ENCODE data around the gene TES.

Gene TES

DNA sequence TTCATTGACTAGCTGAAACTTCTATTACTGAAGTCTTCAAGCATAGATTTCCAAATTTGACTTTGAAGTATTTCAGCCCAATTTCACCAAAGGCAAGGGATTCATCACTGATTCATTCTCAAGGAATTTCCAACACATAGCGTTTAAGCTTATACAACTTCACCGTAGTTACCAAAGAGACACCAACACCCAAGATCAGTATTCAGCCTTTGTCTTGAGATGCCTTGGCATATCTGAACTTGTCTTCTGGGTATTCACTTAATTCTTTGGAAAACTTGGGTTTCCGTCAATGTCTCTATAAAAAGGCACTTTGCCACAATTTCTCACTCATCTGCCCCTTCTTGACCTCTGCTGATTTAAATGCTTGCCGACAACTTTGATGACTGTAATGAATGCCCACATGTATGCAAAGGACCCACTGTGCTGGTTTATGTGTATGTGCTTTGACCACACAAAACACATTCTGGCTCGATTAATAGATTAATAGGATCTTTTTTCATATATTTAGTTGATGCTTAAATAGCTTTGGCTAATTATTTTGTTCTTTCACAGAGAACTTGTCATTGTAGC is 49.6 kb downstream of the TES start:
- Histone ChIP-seq H3K79me1 (ENCODE audit: low read length) (no peaks in the 10 kb centered on the region), H2BK12ac (ENCODE audit: low read length) (no peak overlapping the region), H3K4me2 (ENCODE audit: low read length) (no peak overlapping the region), H3K27me3 (ENCODE audit: insufficient read depth, low read length) (no peaks in the 10 kb centered on the region), H4K8ac (ENCODE audit: low read depth, low read length) (no peak overlapping the region), H3K4me1 (ENCODE audit: control insufficient read depth in 1 of 2, insufficient read depth in 2 of 2, low read length in 2 of 2) (no peaks in the 10 kb centered on the region), H3K36me3 (ENCODE audit: control insufficient read depth in 1 of 2, insufficient read depth in 2 of 2, low read length in 2 of 2) (peaks cover 4 to 10% of the 10 kb centered on the region in 2 experiments), H3K27ac (ENCODE audit: low read depth, low read length) (no peak overlapping the region), H3K18ac (ENCODE audit: low read length) (no peak overlapping the region), H4K91ac (ENCODE audit: low read depth, low read length) (no peak overlapping the region), H3K9ac (ENCODE audit: low read length) (no peak overlapping the region), H3K79me2 (ENCODE audit: control insufficient read depth, insufficient read depth, low read length, poor library complexity) (no peaks in the 10 kb centered on the region), H3K4ac (ENCODE audit: low read depth, low read length) (no peak overlapping the region), H3K14ac (ENCODE audit: low read length) (no peak overlapping the region), H3K9me3 (ENCODE audit: insufficient read depth, low read depth, low read length) (no peaks in the 10 kb centered on the region), H2BK120ac (ENCODE audit: insufficient read depth, low read length, poor library complexity) (no peak overlapping the region), H2AK5ac (ENCODE audit: low read length) (no peak overlapping the region), H3K4me3 (ENCODE audit: low read depth, low read length) (no peak overlapping the region), H2AFZ (ENCODE audit: insufficient read depth, low read length, poor library complexity) (no peak overlapping the region), H3K23ac (ENCODE audit: low read length) (no peak overlapping the region), H4K12ac (ENCODE audit: low read depth, low read length) (no peak overlapping the region), H2BK5ac (ENCODE audit: low read depth, low read length, poor library complexity) (no peak overlapping the region)
- no CpG with 5 or more reads among the region's 5 CpGs for WGBS (ENCODE audit: extremely low coverage, insufficient coverage, insufficient read length)
- peak in 1 of 2 donors; percentile 89 for DNase-seq

DNA sequence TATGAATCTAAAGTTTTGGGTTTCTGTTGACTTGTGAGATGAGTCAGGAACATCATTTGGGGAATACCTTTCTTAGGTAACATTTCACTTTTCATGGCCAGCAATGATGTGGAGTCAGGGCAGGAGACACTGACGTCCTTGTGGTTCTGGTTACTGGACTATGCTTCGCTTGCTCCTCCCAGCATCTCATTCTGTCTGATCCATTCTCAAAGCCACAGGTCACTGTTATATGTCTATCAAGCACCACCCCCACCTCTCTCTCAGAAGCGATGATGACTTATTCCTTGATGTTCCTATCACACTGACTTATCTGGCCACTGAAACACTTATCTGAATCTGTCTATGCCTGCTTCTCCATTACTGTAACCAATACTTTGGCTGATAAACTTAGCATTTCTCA is 51.6 kb downstream of the TES start:
- Histone ChIP-seq H3K23ac (ENCODE audit: low read length) (no peak overlapping the region), H4K12ac (ENCODE audit: low read depth, low read length) (no peak overlapping the region), H3K4me3 (ENCODE audit: low read depth, low read length) (no peak overlapping the region), H3K4me1 (ENCODE audit: control insufficient read depth in 1 of 2, insufficient read depth in 2 of 2, low read length in 2 of 2) (no peaks in the 10 kb centered on the region), H3K4ac (ENCODE audit: low read depth, low read length) (no peak overlapping the region), H3K36me3 (ENCODE audit: control insufficient read depth in 1 of 2, insufficient read depth in 2 of 2, low read length in 2 of 2) (peaks cover 4% of the 10 kb centered on the region in 2 experiments), H2BK5ac (ENCODE audit: low read depth, low read length, poor library complexity) (no peak overlapping the region), H2BK12ac (ENCODE audit: low read length) (no peak overlapping the region), H3K27me3 (ENCODE audit: insufficient read depth, low read length) (no peaks in the 10 kb centered on the region), H3K4me2 (ENCODE audit: low read length) (no peak overlapping the region), H3K9ac (ENCODE audit: low read length) (no peak overlapping the region), H3K27ac (ENCODE audit: low read depth, low read length) (no peak overlapping the region), H4K8ac (ENCODE audit: low read depth, low read length) (no peak overlapping the region), H2BK120ac (ENCODE audit: insufficient read depth, low read length, poor library complexity) (no peak overlapping the region), H3K79me2 (ENCODE audit: control insufficient read depth, insufficient read depth, low read length, poor library complexity) (no peaks in the 10 kb centered on the region), H2AK5ac (ENCODE audit: low read length) (no peak overlapping the region), H2AFZ (ENCODE audit: insufficient read depth, low read length, poor library complexity) (no peak overlapping the region), H3K9me3 (ENCODE audit: insufficient read depth, low read depth, low read length) (no peaks in the 10 kb centered on the region), H4K91ac (ENCODE audit: low read depth, low read length) (no peak overlapping the region), H3K79me1 (ENCODE audit: low read length) (no peaks in the 10 kb centered on the region), H3K14ac (ENCODE audit: low read length) (no peak overlapping the region), H3K18ac (ENCODE audit: low read length) (no peak overlapping the region)
- peak in 1 of 2 donors; percentile 50 for DNase-seq
- no CpG with 5 or more reads among the region's 3 CpGs for WGBS (ENCODE audit: extremely low coverage, insufficient coverage, insufficient read length)

DNA sequence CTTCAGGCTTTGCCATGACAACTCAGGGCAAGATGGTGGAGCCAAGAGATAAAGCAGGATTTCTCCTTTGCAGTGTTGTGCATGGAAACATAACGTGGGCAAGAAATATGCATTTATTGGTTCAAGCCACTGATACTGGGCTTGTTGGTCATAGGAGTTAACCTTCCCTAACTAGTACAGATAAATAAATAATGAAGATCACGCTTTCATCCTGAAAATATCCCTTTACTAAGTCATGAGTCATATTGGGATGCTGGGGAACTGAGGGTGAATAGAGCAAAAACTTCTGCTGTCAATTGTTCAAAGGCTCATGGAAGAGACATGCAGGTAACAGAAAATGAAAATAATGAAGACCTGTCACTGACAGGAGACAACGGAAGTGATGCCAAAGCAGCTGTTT is 55.5 kb downstream of the TES start:
- no peak for DNase-seq

DNA sequence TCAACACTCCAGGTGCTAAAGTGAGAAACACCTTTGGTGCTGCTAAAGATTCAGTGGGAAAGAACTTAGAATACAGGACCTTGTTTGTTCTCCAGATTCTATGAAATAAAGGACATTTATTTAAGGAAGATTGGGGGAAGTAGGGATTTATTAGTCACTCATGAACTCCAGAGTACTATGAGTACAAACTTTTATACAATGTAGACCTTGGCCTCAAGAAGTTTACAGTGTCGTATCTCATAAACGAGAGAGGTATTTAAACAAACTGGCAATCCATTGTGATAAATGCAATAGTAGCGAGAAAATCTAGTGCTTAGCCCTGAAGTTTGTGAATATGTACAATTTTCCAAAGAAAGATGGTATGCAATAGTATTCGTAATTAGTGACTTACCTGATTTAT is 59.1 kb downstream of the TES start:
- no peak overlapping the region for H3K27ac ChIP-seq (ENCODE audit: low read depth, low read length)
- no peak overlapping the region for H3K4ac ChIP-seq (ENCODE audit: low read depth, low read length)
- no peak overlapping the region for H3K23ac ChIP-seq (ENCODE audit: low read length)
- no peak overlapping the region for H4K91ac ChIP-seq (ENCODE audit: low read depth, low read length)
- H2AFZ ChIP-seq (ENCODE audit: insufficient read depth, low read length, poor library complexity) = no peak overlapping the region
- no peak for DNase-seq
- no peak overlapping the region for H4K8ac ChIP-seq (ENCODE audit: low read depth, low read length)
- no CpG with 5 or more reads among the region's 4 CpGs for WGBS (ENCODE audit: extremely low coverage, insufficient coverage, insufficient read length)
- H3K4me3 ChIP-seq (ENCODE audit: low read depth, low read length) = no peak overlapping the region
- H3K9me3 ChIP-seq (ENCODE audit: insufficient read depth, low read depth, low read length) = no peaks in the 10 kb centered on the region
- peaks cover 4% of the 10 kb centered on the region for H3K79me1 ChIP-seq (ENCODE audit: low read length)
- H3K27me3 ChIP-seq (ENCODE audit: insufficient read depth, low read length) = no peaks in the 10 kb centered on the region
- peaks cover 0 to 9% of the 10 kb centered on the region in 2 experiments for H3K4me1 ChIP-seq (ENCODE audit: control insufficient read depth in 1 of 2, insufficient read depth in 2 of 2, low read length in 2 of 2)
- no peak overlapping the region for H2BK5ac ChIP-seq (ENCODE audit: low read depth, low read length, poor library complexity)
- H3K9ac ChIP-seq (ENCODE audit: low read length) = no peak overlapping the region
- no peaks in the 10 kb centered on the region for H3K36me3 ChIP-seq (ENCODE audit: control insufficient read depth in 1 of 2, insufficient read depth in 2 of 2, low read length in 2 of 2)
- H2BK12ac ChIP-seq (ENCODE audit: low read length) = no peak overlapping the region
- H4K12ac ChIP-seq (ENCODE audit: low read depth, low read length) = no peak overlapping the region
- H3K18ac ChIP-seq (ENCODE audit: low read length) = no peak overlapping the region
- H2BK120ac ChIP-seq (ENCODE audit: insufficient read depth, low read length, poor library complexity) = no peak overlapping the region
- no peak overlapping the region for H2AK5ac ChIP-seq (ENCODE audit: low read length)
- no peak overlapping the region for H3K4me2 ChIP-seq (ENCODE audit: low read length)
- H3K14ac ChIP-seq (ENCODE audit: low read length) = no peak overlapping the region
- no peaks in the 10 kb centered on the region for H3K79me2 ChIP-seq (ENCODE audit: control insufficient read depth, insufficient read depth, low read length, poor library complexity)

More for the DNA sequence above, 55.5 kb downstream of the TES start:
- H3K14ac ChIP-seq (ENCODE audit: low read length) = no peak overlapping the region
- no peaks in the 10 kb centered on the region for H3K79me2 ChIP-seq (ENCODE audit: control insufficient read depth, insufficient read depth, low read length, poor library complexity)
- no peak overlapping the region for H2AK5ac ChIP-seq (ENCODE audit: low read length)
- no peak overlapping the region for H2BK120ac ChIP-seq (ENCODE audit: insufficient read depth, low read length, poor library complexity)
- H3K36me3 ChIP-seq (ENCODE audit: control insufficient read depth in 1 of 2, insufficient read depth in 2 of 2, low read length in 2 of 2) = no peaks in the 10 kb centered on the region
- H3K18ac ChIP-seq (ENCODE audit: low read length) = no peak overlapping the region
- no CpG with 5 or more reads among the region's 3 CpGs for WGBS (ENCODE audit: extremely low coverage, insufficient coverage, insufficient read length)
- H4K12ac ChIP-seq (ENCODE audit: low read depth, low read length) = no peak overlapping the region
- no peak overlapping the region for H2BK12ac ChIP-seq (ENCODE audit: low read length)
- H3K4me3 ChIP-seq (ENCODE audit: low read depth, low read length) = no peak overlapping the region
- H3K23ac ChIP-seq (ENCODE audit: low read length) = no peak overlapping the region
- H3K9ac ChIP-seq (ENCODE audit: low read length) = no peak overlapping the region
- no peak overlapping the region for H4K8ac ChIP-seq (ENCODE audit: low read depth, low read length)
- no peak overlapping the region for H3K4me2 ChIP-seq (ENCODE audit: low read length)
- H3K79me1 ChIP-seq (ENCODE audit: low read length) = peaks cover 2% of the 10 kb centered on the region
- H3K9me3 ChIP-seq (ENCODE audit: insufficient read depth, low read depth, low read length) = no peaks in the 10 kb centered on the region
- H4K91ac ChIP-seq (ENCODE audit: low read depth, low read length) = no peak overlapping the region
- no peak overlapping the region for H3K27ac ChIP-seq (ENCODE audit: low read depth, low read length)
- peaks cover 0 to 4% of the 10 kb centered on the region in 2 experiments for H3K4me1 ChIP-seq (ENCODE audit: control insufficient read depth in 1 of 2, insufficient read depth in 2 of 2, low read length in 2 of 2)
- no peaks in the 10 kb centered on the region for H3K27me3 ChIP-seq (ENCODE audit: insufficient read depth, low read length)
- H3K4ac ChIP-seq (ENCODE audit: low read depth, low read length) = no peak overlapping the region
- no peak overlapping the region for H2BK5ac ChIP-seq (ENCODE audit: low read depth, low read length, poor library complexity)
- H2AFZ ChIP-seq (ENCODE audit: insufficient read depth, low read length, poor library complexity) = no peak overlapping the region

Data from trophoblast cell (in vitro differentiated cells and primary cell).